Measurements from ENCODE around the gene ACADS. TPM values are rescaled to one million over a fixed set of nuclear protein-coding genes. Genes with fewer than 3 reads are reported as not detected.
A peak's percentile ranks its signal among the peaks of the same experiment; 100 is the strongest.

ACADS gene
- total RNA-seq, 1 donor from 2014 or later: 14.1 TPM

DNA sequence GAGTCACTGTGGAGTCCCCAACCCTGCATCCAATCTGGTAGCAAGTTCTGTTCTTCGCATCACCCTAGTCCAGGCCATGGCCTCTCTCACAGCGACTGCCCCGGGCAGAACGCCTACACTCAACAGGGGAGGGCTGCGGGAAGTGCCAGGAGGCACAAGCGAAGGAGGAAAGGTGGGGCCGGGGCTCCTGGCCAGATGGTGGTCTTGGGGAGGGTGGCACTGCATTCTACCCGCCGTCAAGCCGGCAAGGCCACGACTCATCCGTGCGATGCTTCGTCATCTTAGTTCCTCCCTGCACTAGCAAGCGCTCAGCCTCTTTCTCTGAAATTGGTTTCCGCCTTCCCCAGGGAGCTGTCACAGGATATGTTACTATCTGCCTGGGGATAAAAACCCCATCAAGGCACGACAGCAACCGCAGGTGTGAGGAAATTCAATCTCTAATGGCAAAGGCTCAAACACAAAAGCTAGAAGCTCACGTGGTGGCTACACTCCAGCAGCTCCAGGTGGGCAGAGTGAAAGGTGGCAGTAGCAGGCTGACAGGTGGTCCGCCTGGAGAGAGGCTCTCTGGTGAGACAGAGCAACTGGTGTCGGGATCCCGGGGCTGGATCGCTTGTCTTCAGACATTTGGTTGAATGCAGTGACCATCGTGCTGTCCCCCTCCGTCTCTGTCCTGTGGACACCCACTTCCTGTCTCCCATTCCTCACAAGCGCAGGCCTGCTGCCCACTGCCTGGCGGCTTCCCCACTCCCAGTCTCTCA, 34.1 kb downstream of the ACADS start:
- Histone ChIP-seq H3K27ac (ENCODE audit: low read depth, low read length) (peak overlapping the region; percentile 87), H3K27me3 (ENCODE audit: control insufficient read depth in 3 of 3, insufficient read depth in 3 of 3, low read length in 3 of 3) (no peaks in the 10 kb centered on the region), H3K4me1 (ENCODE audit: control insufficient read depth in 3 of 3, insufficient read depth in 3 of 3, low read length in 3 of 3) (peaks cover 35 to 56% (median 45%) of the 10 kb centered on the region in 3 donors), H3K9me3 (ENCODE audit: control insufficient read depth in 3 of 3, low read length in 3 of 3) (no peaks in the 10 kb centered on the region), H3K4me3 (ENCODE audit: low read length in 3 of 3) (peak overlapping the region; percentile 27 to 71 (median 50)), H3K9ac (ENCODE audit: low read depth in 1 of 3, low read length in 3 of 3) (peak overlapping the region; percentile 18 to 71 (median 66)), H3K36me3 (ENCODE audit: control insufficient read depth in 3 of 3, insufficient read depth in 3 of 3, low read length in 3 of 3) (peaks cover 8 to 17% (median 9%) of the 10 kb centered on the region in 3 donors)

DNA sequence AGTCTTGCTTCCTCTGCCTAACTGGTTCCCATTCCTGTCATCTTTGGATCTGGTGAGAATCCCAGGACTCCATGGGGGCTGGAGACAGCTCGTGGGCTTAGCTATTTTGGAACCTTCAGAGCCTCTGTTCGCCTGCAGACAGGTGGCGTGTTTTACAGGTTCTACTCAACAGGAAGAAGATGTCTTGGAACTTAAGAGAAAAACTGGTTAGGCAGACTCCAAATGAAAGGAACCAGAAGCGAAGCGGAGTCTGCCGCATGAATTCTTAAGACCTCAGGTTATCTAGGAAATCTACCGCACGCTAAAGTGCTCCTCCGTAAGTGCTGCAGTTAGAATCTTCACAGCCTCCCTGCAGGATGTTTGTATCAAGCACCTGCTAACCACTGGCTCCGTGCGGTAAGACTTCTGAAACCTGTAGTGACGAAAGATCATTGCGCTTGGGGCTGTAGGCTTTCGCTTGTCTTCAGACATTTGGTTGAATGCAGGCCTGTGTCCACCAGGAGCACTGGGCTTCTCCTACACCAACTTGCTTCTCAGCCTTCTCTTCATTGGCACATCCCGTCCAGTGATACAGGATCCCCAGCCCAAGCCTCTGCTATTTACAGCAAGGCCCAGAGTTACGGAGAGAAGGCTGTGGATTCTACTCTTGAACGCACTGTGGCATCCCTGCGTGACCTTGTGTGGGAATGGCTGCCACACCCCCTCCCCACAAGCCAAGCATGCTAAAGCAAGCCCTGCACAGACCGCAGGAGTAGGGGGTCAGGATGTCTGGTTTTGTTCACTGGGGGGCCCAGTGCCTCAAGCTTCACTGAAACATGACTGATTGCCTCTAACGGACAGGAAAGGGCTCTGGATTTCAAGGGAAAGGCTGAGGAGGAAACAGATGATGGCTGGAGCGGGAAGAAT, 35.0 kb downstream of the ACADS start:
- Histone ChIP-seq H3K4me3 (ENCODE audit: low read length in 3 of 3) (peak overlapping the region; percentile 50 to 71 (median 66)), H3K9ac (ENCODE audit: low read depth in 1 of 3, low read length in 3 of 3) (peak overlapping the region; percentile 18 to 85 (median 71)), H3K27me3 (ENCODE audit: control insufficient read depth in 3 of 3, insufficient read depth in 3 of 3, low read length in 3 of 3) (no peaks in the 10 kb centered on the region), H3K36me3 (ENCODE audit: control insufficient read depth in 3 of 3, insufficient read depth in 3 of 3, low read length in 3 of 3) (peaks cover 12 to 18% (median 13%) of the 10 kb centered on the region in 3 donors), H3K27ac (ENCODE audit: low read depth, low read length) (peak overlapping the region; percentile 87), H3K9me3 (ENCODE audit: control insufficient read depth in 3 of 3, low read length in 3 of 3) (no peaks in the 10 kb centered on the region), H3K4me1 (ENCODE audit: control insufficient read depth in 3 of 3, insufficient read depth in 3 of 3, low read length in 3 of 3) (peaks cover 35 to 56% (median 45%) of the 10 kb centered on the region in 3 donors)

DNA sequence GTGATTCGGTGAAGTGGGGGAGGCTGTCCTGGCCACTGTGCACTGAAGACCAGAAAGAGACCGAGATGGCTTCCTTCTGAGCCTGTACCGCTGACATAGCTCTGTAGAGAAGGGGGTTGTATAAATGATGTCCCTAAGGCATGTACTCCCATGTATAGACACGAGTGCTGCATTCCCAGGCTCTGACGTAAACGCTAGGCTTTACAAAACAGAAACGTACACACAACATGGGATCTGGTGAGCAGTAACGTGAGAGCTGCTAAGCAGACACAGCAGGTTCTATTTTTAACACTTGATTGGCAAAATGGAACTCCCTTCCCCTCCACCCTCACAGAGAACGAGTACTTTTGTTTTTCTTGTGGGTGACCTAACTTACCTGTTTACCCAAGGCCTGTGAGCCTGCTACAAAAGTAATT, 35.9 kb downstream of the ACADS start:
- no peaks in the 10 kb centered on the region for H3K9me3 ChIP-seq (ENCODE audit: control insufficient read depth in 3 of 3, low read length in 3 of 3)
- peak overlapping the region; percentile 87 for H3K27ac ChIP-seq (ENCODE audit: low read depth, low read length)
- peak overlapping the region; percentile 50 to 71 (median 66) for H3K4me3 ChIP-seq (ENCODE audit: low read length in 3 of 3)
- H3K9ac ChIP-seq (ENCODE audit: low read depth in 1 of 3, low read length in 3 of 3): peak overlapping the region; percentile 18 to 85 (median 71)
- H3K27me3 ChIP-seq (ENCODE audit: control insufficient read depth in 3 of 3, insufficient read depth in 3 of 3, low read length in 3 of 3): no peaks in the 10 kb centered on the region
- peaks cover 37 to 56% (median 45%) of the 10 kb centered on the region in 3 donors for H3K4me1 ChIP-seq (ENCODE audit: control insufficient read depth in 3 of 3, insufficient read depth in 3 of 3, low read length in 3 of 3)
- peaks cover 20 to 24% (median 21%) of the 10 kb centered on the region in 3 donors for H3K36me3 ChIP-seq (ENCODE audit: control insufficient read depth in 3 of 3, insufficient read depth in 3 of 3, low read length in 3 of 3)

DNA sequence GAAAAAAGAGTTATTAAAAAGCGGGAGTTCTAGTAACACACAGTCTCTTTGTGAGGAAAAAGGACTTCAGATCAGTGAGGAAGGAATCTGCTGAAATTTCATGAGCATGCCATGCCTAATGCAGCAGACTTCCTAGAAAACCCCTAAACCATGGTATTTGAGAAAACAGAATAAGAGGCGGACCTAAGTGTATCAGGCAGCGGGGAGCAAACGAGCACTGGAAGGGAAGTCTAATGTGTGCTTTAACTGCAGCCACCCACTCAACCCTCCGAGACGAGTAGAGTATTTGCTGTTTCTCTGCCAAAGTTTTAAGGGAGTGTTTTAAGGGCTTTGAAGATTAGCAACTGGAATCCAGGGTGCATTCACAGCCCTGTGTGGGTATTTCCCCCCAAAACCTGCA, 36.5 kb downstream of the ACADS start:
- no peaks in the 10 kb centered on the region for H3K27me3 ChIP-seq (ENCODE audit: control insufficient read depth in 3 of 3, insufficient read depth in 3 of 3, low read length in 3 of 3)
- H3K4me1 ChIP-seq (ENCODE audit: control insufficient read depth in 3 of 3, insufficient read depth in 3 of 3, low read length in 3 of 3): peaks cover 40 to 55% (median 43%) of the 10 kb centered on the region in 3 donors
- peaks cover 25 to 29% (median 27%) of the 10 kb centered on the region in 3 donors for H3K36me3 ChIP-seq (ENCODE audit: control insufficient read depth in 3 of 3, insufficient read depth in 3 of 3, low read length in 3 of 3)
- H3K9ac ChIP-seq (ENCODE audit: low read depth in 1 of 3, low read length in 3 of 3): peak overlapping the region; percentile 18 to 85 (median 71)
- peak overlapping the region in 2 of 3 donors; percentile 50 to 71 for H3K4me3 ChIP-seq (ENCODE audit: low read length in 3 of 3)
- peak overlapping the region; percentile 87 for H3K27ac ChIP-seq (ENCODE audit: low read depth, low read length)
- H3K9me3 ChIP-seq (ENCODE audit: control insufficient read depth in 3 of 3, low read length in 3 of 3): no peaks in the 10 kb centered on the region

DNA sequence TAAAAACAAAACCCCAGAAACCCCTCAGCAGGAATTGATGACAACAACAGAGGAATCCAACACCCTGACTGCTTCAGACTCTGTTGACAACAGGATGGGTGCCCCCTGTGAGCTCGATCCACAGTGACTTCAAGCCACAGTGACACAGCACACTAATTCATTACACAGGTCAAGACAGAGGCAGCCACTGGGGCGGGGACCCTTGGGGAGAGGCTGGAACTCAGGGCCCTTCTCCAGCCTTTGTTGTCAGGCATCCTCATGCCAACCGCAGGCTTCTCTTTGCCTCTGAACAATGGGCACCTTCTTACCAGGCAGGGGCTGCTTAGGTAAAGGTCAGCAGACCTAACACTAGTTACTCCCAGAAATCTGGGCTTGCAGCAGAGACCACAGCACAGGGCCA, 37.6 kb downstream of the ACADS start:
- Histone ChIP-seq H3K9me3 (ENCODE audit: control insufficient read depth in 3 of 3, low read length in 3 of 3) (no peaks in the 10 kb centered on the region), H3K36me3 (ENCODE audit: control insufficient read depth in 3 of 3, insufficient read depth in 3 of 3, low read length in 3 of 3) (peaks cover 37 to 38% (median 37%) of the 10 kb centered on the region in 3 donors), H3K4me3 (ENCODE audit: low read length in 3 of 3) (no peak overlapping the region), H3K9ac (ENCODE audit: low read depth in 1 of 3, low read length in 3 of 3) (no peak overlapping the region), H3K27me3 (ENCODE audit: control insufficient read depth in 3 of 3, insufficient read depth in 3 of 3, low read length in 3 of 3) (no peaks in the 10 kb centered on the region), H3K4me1 (ENCODE audit: control insufficient read depth in 3 of 3, insufficient read depth in 3 of 3, low read length in 3 of 3) (peaks cover 34 to 43% (median 37%) of the 10 kb centered on the region in 3 donors), H3K27ac (ENCODE audit: low read depth, low read length) (peak overlapping the region; percentile 41)

DNA sequence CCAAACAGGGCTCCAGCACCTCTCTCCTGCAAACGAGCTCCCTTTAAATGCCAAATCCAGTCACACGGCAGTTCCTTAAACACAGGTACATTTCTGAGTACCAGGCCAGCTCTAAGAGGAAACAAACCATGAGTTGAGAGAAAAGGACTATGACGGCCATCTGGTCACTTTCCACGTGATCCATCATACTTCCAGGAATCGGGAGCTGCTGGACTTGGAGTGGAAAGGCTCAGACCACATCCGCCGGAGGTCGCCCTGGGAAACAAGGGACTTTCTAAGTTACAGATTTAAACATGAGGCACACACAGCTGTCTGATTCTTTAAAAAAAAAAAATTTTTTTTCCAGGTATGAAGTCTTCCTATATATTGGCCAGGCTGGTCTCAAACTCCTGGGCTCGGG, 39.2 kb downstream of the ACADS start:
- Histone ChIP-seq H3K4me3 (ENCODE audit: low read length in 3 of 3) (no peak overlapping the region), H3K27me3 (ENCODE audit: control insufficient read depth in 3 of 3, insufficient read depth in 3 of 3, low read length in 3 of 3) (no peaks in the 10 kb centered on the region), H3K9ac (ENCODE audit: low read depth in 1 of 3, low read length in 3 of 3) (no peak overlapping the region), H3K4me1 (ENCODE audit: control insufficient read depth in 3 of 3, insufficient read depth in 3 of 3, low read length in 3 of 3) (peaks cover 24 to 29% (median 28%) of the 10 kb centered on the region in 3 donors), H3K27ac (ENCODE audit: low read depth, low read length) (no peak overlapping the region), H3K9me3 (ENCODE audit: control insufficient read depth in 3 of 3, low read length in 3 of 3) (no peaks in the 10 kb centered on the region), H3K36me3 (ENCODE audit: control insufficient read depth in 3 of 3, insufficient read depth in 3 of 3, low read length in 3 of 3) (peaks cover 44 to 45% (median 45%) of the 10 kb centered on the region in 3 donors)

DNA sequence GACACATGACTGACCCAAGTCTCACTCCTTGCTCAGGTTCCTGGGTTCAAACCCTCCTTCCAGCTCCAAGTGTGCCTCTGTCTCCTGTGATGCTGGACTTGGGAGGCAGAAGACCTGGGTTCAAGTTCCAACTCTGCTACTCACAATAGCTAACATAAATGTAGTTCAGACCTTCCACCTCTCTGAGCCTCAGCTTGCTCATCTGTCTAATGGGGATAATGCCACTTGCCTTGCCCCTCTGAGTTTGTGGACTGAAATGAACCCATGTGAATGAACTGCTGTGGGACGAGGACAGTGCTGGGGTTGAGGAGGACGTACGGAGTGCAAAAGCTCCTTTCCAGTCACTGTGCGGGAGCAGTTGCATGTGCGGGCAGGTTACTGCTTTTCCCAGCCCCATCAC, 40.9 kb downstream of the ACADS start:
- Histone ChIP-seq H3K27me3 (ENCODE audit: control insufficient read depth in 3 of 3, insufficient read depth in 3 of 3, low read length in 3 of 3) (no peaks in the 10 kb centered on the region), H3K9me3 (ENCODE audit: control insufficient read depth in 3 of 3, low read length in 3 of 3) (no peaks in the 10 kb centered on the region), H3K27ac (ENCODE audit: low read depth, low read length) (no peak overlapping the region), H3K36me3 (ENCODE audit: control insufficient read depth in 3 of 3, insufficient read depth in 3 of 3, low read length in 3 of 3) (peaks cover 42 to 49% (median 45%) of the 10 kb centered on the region in 3 donors), H3K4me1 (ENCODE audit: control insufficient read depth in 3 of 3, insufficient read depth in 3 of 3, low read length in 3 of 3) (peaks cover 8 to 12% (median 11%) of the 10 kb centered on the region in 3 donors), H3K4me3 (ENCODE audit: low read length in 3 of 3) (no peak overlapping the region), H3K9ac (ENCODE audit: low read depth in 1 of 3, low read length in 3 of 3) (no peak overlapping the region)

DNA sequence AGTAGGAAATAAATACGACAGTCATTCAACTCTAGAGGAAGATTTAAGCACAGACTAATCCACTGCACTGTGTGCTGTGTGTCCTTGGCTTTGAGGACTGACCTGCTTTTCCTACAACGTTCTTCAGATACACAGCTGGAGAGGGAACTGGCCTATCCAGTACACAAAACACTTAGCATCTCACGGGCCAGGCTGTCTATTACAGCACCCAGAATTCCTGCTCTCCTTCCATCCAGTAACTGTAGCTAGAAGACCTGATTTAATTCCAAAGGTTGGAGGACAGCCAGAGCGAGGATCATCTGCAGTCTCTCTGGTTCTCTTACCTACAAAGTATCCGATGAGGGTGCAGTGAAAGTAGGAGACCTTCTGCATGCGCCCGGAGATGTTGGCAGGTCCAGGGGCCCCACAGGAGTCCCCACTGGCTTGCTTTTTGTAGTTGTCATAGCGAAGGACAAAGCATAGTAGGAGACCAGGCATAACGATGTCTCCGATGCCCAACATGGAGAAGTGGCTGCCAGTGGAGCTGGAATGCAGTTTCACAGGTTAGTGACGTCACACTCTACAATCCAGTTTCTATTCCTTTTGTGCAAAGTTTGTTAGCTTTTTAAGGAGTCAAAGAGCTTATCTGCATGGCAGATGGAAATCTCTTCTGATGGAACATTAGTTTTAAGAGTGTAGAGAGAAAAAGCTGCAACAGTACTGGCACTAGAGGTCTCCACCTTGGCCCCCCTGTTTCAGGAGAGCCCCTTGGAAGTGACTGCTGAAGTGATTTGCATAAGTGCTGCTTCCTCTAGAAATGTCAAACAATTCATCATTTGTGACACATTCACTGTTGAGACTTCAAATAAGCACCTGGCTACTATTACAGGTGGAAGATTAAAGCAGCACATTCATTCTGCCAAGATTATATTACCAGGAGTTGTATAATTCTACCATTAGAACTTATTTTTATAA, 41.7 kb downstream of the ACADS start:
- no peak overlapping the region for H3K4me3 ChIP-seq (ENCODE audit: low read length in 3 of 3)
- no peak overlapping the region for H3K27ac ChIP-seq (ENCODE audit: low read depth, low read length)
- H3K36me3 ChIP-seq (ENCODE audit: control insufficient read depth in 3 of 3, insufficient read depth in 3 of 3, low read length in 3 of 3): peaks cover 42 to 50% (median 45%) of the 10 kb centered on the region in 3 donors
- H3K9ac ChIP-seq (ENCODE audit: low read depth in 1 of 3, low read length in 3 of 3): no peak overlapping the region
- H3K27me3 ChIP-seq (ENCODE audit: control insufficient read depth in 3 of 3, insufficient read depth in 3 of 3, low read length in 3 of 3): no peaks in the 10 kb centered on the region
- H3K9me3 ChIP-seq (ENCODE audit: control insufficient read depth in 3 of 3, low read length in 3 of 3): no peaks in the 10 kb centered on the region
- H3K4me1 ChIP-seq (ENCODE audit: control insufficient read depth in 3 of 3, insufficient read depth in 3 of 3, low read length in 3 of 3): peaks cover 2 to 6% (median 3%) of the 10 kb centered on the region in 3 donors

DNA sequence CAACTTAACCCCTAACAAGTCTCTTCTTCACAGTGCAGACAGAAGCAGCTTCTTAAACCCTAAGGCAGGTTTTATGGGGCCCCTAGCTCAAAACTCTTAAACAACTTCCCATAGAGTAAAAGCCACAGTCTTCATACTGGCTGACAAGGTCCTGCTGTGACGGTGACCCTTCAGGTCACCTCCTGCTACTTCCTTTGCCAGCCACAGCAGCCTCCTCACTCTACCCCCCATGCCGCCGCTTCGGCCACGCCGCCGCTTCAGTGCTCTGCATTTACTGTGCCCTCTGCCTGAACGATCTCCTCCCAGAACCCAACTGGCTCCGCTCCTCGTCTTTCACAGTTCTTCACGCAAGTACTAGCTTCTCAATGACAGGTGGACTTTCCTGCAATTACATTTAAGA, 45.5 kb downstream of the ACADS start:
- peaks cover 25 to 34% (median 32%) of the 10 kb centered on the region in 3 donors for H3K36me3 ChIP-seq (ENCODE audit: control insufficient read depth in 3 of 3, insufficient read depth in 3 of 3, low read length in 3 of 3)
- H3K9me3 ChIP-seq (ENCODE audit: control insufficient read depth in 3 of 3, low read length in 3 of 3): no peaks in the 10 kb centered on the region
- H3K4me3 ChIP-seq (ENCODE audit: low read length in 3 of 3): no peak overlapping the region
- no peak overlapping the region for H3K9ac ChIP-seq (ENCODE audit: low read depth in 1 of 3, low read length in 3 of 3)
- H3K27me3 ChIP-seq (ENCODE audit: control insufficient read depth in 3 of 3, insufficient read depth in 3 of 3, low read length in 3 of 3): no peaks in the 10 kb centered on the region
- H3K4me1 ChIP-seq (ENCODE audit: control insufficient read depth in 3 of 3, insufficient read depth in 3 of 3, low read length in 3 of 3): peaks cover 13 to 16% (median 14%) of the 10 kb centered on the region in 3 donors
- H3K27ac ChIP-seq (ENCODE audit: low read depth, low read length): no peak overlapping the region

All from skeletal muscle tissue (tissue), 4 donors.